Neuron (in vitro differentiated cells): Measurements from ENCODE around the gene INO80C.
"Not testable (repeated sequence)": the region's sequence is repeated elsewhere in the genome, so short reads cannot be mapped to it uniquely, and the experiment has no call there.

Source experiments
- H2AFZ ChIP-seq: one replicate; pipeline ENCODE4 v1.6.1; 2013; ENCODE audit warnings: low read depth, mild to moderate bottlenecking, inconsistent platforms, low read length, moderate library complexity
- H3K27me3 ChIP-seq: one replicate; pipeline ENCODE4 v1.6.1; 2013; ENCODE audit warnings: low read length; ENCODE audit not compliant: insufficient read depth
- H3K36me3 ChIP-seq: one replicate; pipeline ENCODE4 v1.6.1; 2013; ENCODE audit warnings: low read length; ENCODE audit not compliant: insufficient read depth
- H3K4me1 ChIP-seq: one replicate; pipeline ENCODE4 v1.6.1; 2013; ENCODE audit warnings: low read length; ENCODE audit not compliant: insufficient read depth
- H3K4me3 ChIP-seq: 2 replicates; pipeline ENCODE4 v1.5.1; 2013; ENCODE audit warnings: mild to moderate bottlenecking, low read length, moderate library complexity
- H3K9me3 ChIP-seq: one replicate; pipeline ENCODE4 v1.6.1; 2013; ENCODE audit warnings: low read length

The INO80C gene

DNA sequence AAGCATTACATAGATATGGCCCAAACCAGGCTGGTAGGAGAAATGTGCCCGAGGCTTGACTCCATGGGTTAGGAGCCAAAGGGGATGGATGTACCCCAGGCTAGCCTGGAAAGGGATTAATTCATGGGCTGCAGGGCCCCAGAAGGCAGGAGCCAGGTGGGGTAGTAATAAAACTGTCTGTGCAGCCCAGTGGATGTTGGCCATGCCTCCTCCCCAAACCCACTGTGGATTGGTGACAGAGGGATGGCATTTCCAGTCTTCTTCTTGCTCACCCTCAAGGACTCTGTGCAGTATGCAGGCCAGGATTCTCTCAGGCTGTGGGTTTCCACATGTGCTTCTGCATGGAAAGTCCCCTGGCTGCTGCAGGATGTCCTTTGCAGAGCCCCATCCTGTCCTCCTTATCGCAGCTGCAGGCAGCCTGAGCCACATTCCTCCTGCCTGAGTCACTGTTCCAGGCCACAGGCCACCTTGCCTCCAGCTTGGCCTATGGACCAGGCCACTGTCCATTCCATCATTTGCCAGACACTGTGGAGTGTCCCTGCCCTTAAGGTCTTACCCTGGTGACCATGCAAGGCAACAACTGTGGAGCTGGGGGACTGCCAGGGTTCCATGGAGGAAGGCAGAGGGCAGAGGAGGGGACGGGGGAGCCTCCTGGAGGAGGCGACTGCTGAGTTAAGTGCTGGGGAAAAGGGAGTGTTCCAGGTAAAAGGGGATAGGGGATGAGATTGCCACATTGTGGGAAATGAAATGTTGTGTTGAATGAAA, 38.9 kb downstream of the INO80C start:
- Histone ChIP-seq H3K36me3 (no peaks in the 10 kb centered on the region), H2AFZ (no peak overlapping the region), H3K4me1 (no peaks in the 10 kb centered on the region), H3K27me3 (no peaks in the 10 kb centered on the region), H3K4me3 (no peak overlapping the region), H3K9me3 (no peaks in the 10 kb centered on the region)

DNA sequence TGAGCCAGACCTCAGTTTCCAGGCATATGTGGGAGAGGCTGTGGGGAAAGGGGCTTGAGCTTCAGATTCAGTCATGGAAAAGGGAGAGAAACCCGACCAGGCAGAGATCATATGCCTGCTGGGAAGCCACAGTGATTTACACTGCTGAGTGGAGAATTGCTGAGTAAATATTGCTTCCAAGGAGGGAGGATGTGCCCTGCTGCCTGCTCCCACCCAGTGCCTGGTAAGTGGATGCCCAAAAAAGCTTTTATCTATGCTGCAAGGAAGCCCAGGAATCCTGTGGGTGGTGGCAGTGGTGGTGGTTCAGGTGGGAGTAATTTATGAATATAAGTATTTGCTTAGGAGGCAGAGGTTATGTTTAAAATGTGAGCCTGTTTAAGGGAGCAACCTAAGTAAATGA, 39.5 kb downstream of the INO80C start:
- Histone ChIP-seq H3K27me3 (no peaks in the 10 kb centered on the region), H3K36me3 (no peaks in the 10 kb centered on the region), H3K9me3 (no peaks in the 10 kb centered on the region), H3K4me3 (no peak overlapping the region), H3K4me1 (no peaks in the 10 kb centered on the region), H2AFZ (no peak overlapping the region)

DNA sequence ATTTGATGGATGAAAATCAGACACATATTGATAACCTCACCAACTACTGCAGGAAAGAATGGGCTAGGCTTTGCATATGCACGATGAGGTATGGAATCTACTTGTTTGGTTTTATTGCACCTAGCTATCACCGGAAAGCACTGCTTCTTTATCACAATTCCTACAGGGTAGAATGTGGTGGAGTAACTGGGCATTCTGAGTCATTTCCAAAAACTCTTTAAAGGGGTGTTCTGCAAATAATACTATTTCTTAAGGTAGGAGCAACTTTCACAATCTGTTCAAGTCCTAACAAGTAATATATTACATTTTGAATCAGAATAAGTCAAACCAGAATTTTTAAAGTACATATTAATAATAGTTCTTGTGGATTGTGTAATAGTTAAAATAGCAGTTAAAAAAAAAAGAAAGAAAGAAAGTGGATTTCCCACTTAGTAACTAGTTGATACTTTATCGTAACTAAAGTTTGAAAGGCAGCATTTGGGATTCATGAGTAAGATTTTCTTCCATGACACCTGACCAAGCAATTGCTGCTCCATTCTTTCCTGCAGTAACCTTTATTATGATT, 40.5 kb downstream of the INO80C start:
- no peaks in the 10 kb centered on the region for H3K27me3 ChIP-seq
- H3K4me3 ChIP-seq = no peak overlapping the region
- no peaks in the 10 kb centered on the region for H3K9me3 ChIP-seq
- no peaks in the 10 kb centered on the region for H3K4me1 ChIP-seq
- H3K36me3 ChIP-seq = no peaks in the 10 kb centered on the region
- no peak overlapping the region for H2AFZ ChIP-seq

GRCh38 chr18:35455926-35456763, 41.6 kb downstream of the INO80C start:
- no peak overlapping the region for H3K4me3 ChIP-seq
- H3K36me3 ChIP-seq = no peaks in the 10 kb centered on the region
- H3K27me3 ChIP-seq = no peaks in the 10 kb centered on the region
- H3K4me1 ChIP-seq = no peaks in the 10 kb centered on the region
- H2AFZ ChIP-seq = no peak overlapping the region
- H3K9me3 ChIP-seq = no peaks in the 10 kb centered on the region

GRCh38 chr18:35454803-35455202, 43.0 kb downstream of the INO80C start:
- Histone ChIP-seq H3K9me3 (no peaks in the 10 kb centered on the region), H3K4me1 (no peaks in the 10 kb centered on the region), H3K4me3 (no peak overlapping the region), H3K36me3 (no peaks in the 10 kb centered on the region), H3K27me3 (no peaks in the 10 kb centered on the region), H2AFZ (no peak overlapping the region)

DNA sequence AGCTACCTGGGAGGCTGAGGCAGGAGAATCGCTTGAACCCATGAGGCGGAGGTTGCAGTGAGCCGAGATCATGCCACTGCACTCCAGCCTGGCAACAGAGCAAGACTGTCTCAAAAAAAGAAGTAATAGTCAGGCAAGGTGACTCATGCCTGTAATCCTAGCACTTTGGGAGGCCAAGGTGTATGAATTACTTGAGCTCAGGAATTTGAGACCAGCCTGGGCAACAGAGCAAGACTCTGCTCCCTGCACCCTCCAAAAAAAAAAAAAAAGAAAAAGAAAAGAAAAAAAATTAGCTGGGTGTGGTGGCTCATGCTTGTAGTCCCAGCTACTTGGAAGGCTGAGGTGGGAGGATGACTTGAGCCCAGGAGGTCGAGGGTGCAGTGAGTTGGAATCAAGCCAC, 44.7 kb downstream of the INO80C start:
- not testable (repeated sequence) for H3K9me3 ChIP-seq, H3K4me1 ChIP-seq, H3K27me3 ChIP-seq, H2AFZ ChIP-seq, H3K36me3 ChIP-seq, H3K4me3 ChIP-seq

GRCh38 chr18:35451916-35452315, 45.8 kb downstream of the INO80C start:
- no peaks in the 10 kb centered on the region for H3K4me1 ChIP-seq
- H3K9me3 ChIP-seq = no peaks in the 10 kb centered on the region
- H3K27me3 ChIP-seq = no peaks in the 10 kb centered on the region
- H3K4me3 ChIP-seq = no peak overlapping the region
- no peaks in the 10 kb centered on the region for H3K36me3 ChIP-seq
- H2AFZ ChIP-seq = no peak overlapping the region

DNA sequence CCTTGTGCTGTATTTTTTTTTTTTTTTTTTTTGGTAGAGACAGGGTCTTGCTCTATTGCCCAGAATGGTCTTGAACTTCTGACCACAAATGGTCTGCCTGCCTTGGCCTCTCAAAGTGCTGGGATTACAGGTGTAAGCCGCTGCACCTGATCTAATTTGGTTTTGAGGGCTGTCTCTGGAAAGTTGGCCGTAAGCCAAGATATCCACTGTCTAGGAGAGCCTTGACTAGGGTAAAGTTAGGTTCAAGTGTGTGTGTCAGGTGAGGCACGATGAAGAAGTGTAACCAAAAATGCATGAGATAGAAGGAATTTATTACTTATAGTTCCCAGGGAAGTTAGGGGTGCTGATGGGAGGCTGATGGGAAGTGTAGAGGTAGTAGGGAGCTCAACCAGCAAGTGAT, 46.7 kb downstream of the INO80C start:
- Histone ChIP-seq H3K4me1 (no peaks in the 10 kb centered on the region), H3K36me3 (no peaks in the 10 kb centered on the region), H3K9me3 (no peaks in the 10 kb centered on the region), H3K4me3 (no peak overlapping the region), H3K27me3 (no peaks in the 10 kb centered on the region), H2AFZ (no peak overlapping the region)

GRCh38 chr18:35444636-35445035, 53.1 kb downstream of the INO80C start:
- Histone ChIP-seq H2AFZ (no peak overlapping the region), H3K36me3 (no peaks in the 10 kb centered on the region), H3K4me1 (no peaks in the 10 kb centered on the region), H3K4me3 (no peak overlapping the region), H3K9me3 (no peaks in the 10 kb centered on the region), H3K27me3 (no peaks in the 10 kb centered on the region)

- no peaks in the 10 kb centered on the region for H3K9me3 ChIP-seq
- no peaks in the 10 kb centered on the region for H3K36me3 ChIP-seq
- no peaks in the 10 kb centered on the region for H3K4me1 ChIP-seq
- no peak overlapping the region for H3K4me3 ChIP-seq
- no peaks in the 10 kb centered on the region for H3K27me3 ChIP-seq
- H2AFZ ChIP-seq = no peak overlapping the region
These were observed 53.9 kb downstream of the INO80C start for GRCh38 chr18:35443847-35444246.

DNA sequence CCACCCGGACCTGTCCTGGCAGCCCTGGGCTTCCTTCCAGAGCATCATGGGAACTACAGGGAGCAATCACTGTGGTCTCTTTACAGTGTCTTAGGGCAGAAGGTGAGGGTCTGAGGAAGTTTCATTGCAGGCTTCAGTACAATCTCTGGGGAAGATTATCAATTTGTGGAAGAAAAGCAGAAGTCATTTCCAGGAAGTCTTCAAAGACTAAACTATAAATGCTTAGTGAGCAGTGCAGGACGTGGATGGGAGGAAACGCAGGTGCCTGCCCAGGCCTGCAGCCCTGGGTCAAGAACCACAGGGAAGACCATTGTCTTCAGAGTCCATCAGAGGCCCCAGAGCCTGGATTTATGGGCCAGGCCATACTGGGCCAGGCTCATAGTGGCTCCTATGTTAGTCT, 54.3 kb downstream of the INO80C start:
- no peaks in the 10 kb centered on the region for H3K36me3 ChIP-seq
- no peaks in the 10 kb centered on the region for H3K27me3 ChIP-seq
- no peak overlapping the region for H3K4me3 ChIP-seq
- no peak overlapping the region for H2AFZ ChIP-seq
- H3K4me1 ChIP-seq = no peaks in the 10 kb centered on the region
- H3K9me3 ChIP-seq = no peaks in the 10 kb centered on the region

DNA sequence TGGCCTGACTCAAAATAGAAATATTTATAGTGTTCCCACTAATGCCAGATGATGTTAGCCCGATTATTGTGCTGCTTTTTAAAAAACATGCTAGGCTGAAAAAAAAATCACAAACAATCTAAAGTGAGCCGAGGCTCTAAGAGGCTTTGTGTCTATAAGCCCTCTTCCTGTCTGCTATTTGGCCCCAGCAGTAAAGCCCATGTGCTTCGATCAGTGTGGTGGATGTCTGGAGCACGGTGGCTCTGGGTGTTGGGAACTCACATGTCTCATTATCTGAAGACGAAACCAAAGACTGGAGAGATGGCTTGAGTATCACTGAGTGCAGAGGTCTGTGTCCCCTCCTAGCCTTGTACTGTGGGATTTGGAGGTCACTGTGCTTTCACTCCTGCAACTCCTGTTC, 55.1 kb downstream of the INO80C start:
- Histone ChIP-seq H2AFZ (no peak overlapping the region), H3K27me3 (no peaks in the 10 kb centered on the region), H3K36me3 (no peaks in the 10 kb centered on the region), H3K9me3 (no peaks in the 10 kb centered on the region), H3K4me3 (no peak overlapping the region), H3K4me1 (no peaks in the 10 kb centered on the region)

DNA sequence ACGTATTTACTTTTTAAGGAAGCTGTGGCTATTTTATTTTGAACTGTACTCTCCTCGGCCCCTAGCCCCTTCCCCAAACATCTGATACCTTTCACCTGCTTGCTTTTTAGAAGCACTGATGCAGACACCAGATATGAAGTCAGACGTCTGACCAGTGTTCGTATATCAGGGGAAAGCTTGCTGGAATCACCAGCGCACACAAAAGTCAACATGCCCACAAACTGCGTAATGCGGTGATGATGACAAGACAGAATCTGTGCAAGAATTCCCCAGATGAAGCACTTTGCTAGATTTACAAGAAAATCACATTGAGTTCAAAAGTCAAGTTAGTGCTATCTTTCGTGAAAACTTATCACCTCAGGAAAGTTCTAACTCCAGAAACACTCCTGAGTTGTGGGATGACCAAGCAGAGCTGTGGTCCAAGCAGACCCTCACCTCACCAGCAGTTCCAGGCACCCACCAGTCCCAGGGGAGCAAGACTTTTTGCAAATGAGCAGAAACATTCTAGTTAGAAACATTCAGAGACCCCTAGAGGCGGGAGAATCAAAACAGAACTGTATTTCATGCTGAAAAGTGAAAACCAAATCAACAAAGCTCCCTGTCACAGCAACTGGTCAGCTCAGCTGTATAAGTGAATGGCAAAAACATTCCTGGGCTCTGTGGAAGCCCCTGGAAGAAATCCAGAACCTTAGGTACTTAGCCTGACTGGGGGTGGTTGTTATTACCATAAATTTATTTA, 55.7 kb downstream of the INO80C start:
- H3K4me3 ChIP-seq = no peak overlapping the region
- H3K27me3 ChIP-seq = no peaks in the 10 kb centered on the region
- no peak overlapping the region for H2AFZ ChIP-seq
- H3K36me3 ChIP-seq = no peaks in the 10 kb centered on the region
- no peaks in the 10 kb centered on the region for H3K4me1 ChIP-seq
- no peaks in the 10 kb centered on the region for H3K9me3 ChIP-seq
